CD4-positive, alpha-beta memory T cell (primary cell): ENCODE results near the gene CCDC78. TPM values are rescaled to one million over a fixed set of nuclear protein-coding genes. Genes with fewer than 3 reads are reported as not detected.

ENCODE experiments used
- CTCF ChIA-PET: fragments of 350-600 bp; sonication (Branson Sonifier 250); formaldehyde crosslinking; loops from one replicate; lab custom pipeline; 2021; ENCODE audit warnings: inconsistent platforms; ENCODE audit not compliant: partially characterized antibody; lab: Charles Lee
- POLR2A ChIA-PET: fragments of 350-600 bp; sonication (Branson Sonifier 250); formaldehyde crosslinking; loops from one replicate; lab custom pipeline; 2021; ENCODE audit not compliant: partially characterized antibody; lab: Charles Lee
- DNase-seq, 5 donors: peaks; one replicate each; pipeline versions ENCODE4 v3.0.0 to v3.0.0-alpha.2; 2020 to 2022; ENCODE audit warnings: mixed read lengths in 1 of 5
- H3K27ac ChIP-seq: one replicate; pipeline ENCODE4 v1.7.0; 2013; ENCODE audit warnings: low read depth, low read length
- H3K27me3 ChIP-seq: 2 replicates; pipeline ENCODE4 v1.7.0; 2013; ENCODE audit warnings: mild to moderate bottlenecking, low read length, moderate library complexity; ENCODE audit not compliant: insufficient read depth
- H3K36me3 ChIP-seq: 2 replicates; pipeline ENCODE4 v1.7.0; 2013; ENCODE audit warnings: mild to moderate bottlenecking, low read length, moderate library complexity; ENCODE audit not compliant: insufficient read depth
- H3K4me1 ChIP-seq: 2 replicates; pipeline ENCODE4 v1.7.0; 2013; ENCODE audit warnings: mild to moderate bottlenecking, low read length, moderate library complexity; ENCODE audit not compliant: insufficient read depth
- H3K4me3 ChIP-seq, 2 donors: one replicate each; pipeline ENCODE4 v1.7.0; 2013; ENCODE audit warnings: low read length in 2 of 2, mild to moderate bottlenecking in 1 of 2
- H3K9me3 ChIP-seq, 2 donors: one replicate each; pipeline ENCODE4 v1.7.0; 2013; ENCODE audit warnings: low read length in 2 of 2, control low read depth in 1 of 2; ENCODE audit not compliant: control insufficient read depth in 1 of 2
- H3K27ac Mint-ChIP-seq, 7 donors: one replicate each; pipeline ENCODE4 v1.8.0; 2020 to 2021; ENCODE audit warnings: mixed read lengths in 7 of 7, mild to moderate bottlenecking in 6 of 7, inconsistent platforms in 3 of 7, moderate library complexity in 3 of 7
- H3K27me3 Mint-ChIP-seq, 2 donors: one replicate each; pipeline ENCODE4 v1.8.0; 2020 to 2021; ENCODE audit warnings: mixed read lengths in 2 of 2
- H3K36me3 Mint-ChIP-seq, 2 donors: one replicate each; pipeline ENCODE4 v1.8.0; 2020 to 2021; ENCODE audit warnings: mixed read lengths in 2 of 2, inconsistent platforms in 1 of 2, mild to moderate bottlenecking in 1 of 2
- H3K4me1 Mint-ChIP-seq, 4 donors: one replicate each; pipeline ENCODE4 v1.8.0; 2020 to 2021; ENCODE audit warnings: mixed read lengths in 4 of 4, mild to moderate bottlenecking in 1 of 4
- H3K4me3 Mint-ChIP-seq, 8 donors: one replicate each; pipeline ENCODE4 v1.8.0; 2020 to 2021; ENCODE audit warnings: mixed read lengths in 8 of 8, mild to moderate bottlenecking in 7 of 8, moderate library complexity in 6 of 8, inconsistent platforms in 3 of 8
- H3K9me3 Mint-ChIP-seq, 8 donors: one replicate each; pipeline ENCODE4 v1.8.0; 2020 to 2021; ENCODE audit warnings: mixed read lengths in 8 of 8, mild to moderate bottlenecking in 5 of 8, inconsistent platforms in 3 of 8, moderate library complexity in 1 of 8
- intact Hi-C: fragments of 100-400 bp; cut with micrococcal nuclease; formaldehyde crosslinking; loops from one replicate; pipeline ENCODE4 v1.15.1; 2023
- polyA plus RNA-seq, 2 donors: library from polyadenylated mRNA; unstranded; fragments of 300-500 nt; fragmentation: Illumina TruSeq; gene quantifications; one replicate each; pipeline ENCODE4 v1.2.3, GENCODE V29; 2021
- total RNA-seq, 2 experiments: library from RNA; stranded (reverse); gene quantifications; one replicate each; pipeline ENCODE4 v1.2.3, GENCODE V29; 2021

Gene CCDC78
- total and polyA plus RNA-seq, 4 experiments from 2014 or later = 4.5 to 5.1 TPM; not detected in 2

DNA sequence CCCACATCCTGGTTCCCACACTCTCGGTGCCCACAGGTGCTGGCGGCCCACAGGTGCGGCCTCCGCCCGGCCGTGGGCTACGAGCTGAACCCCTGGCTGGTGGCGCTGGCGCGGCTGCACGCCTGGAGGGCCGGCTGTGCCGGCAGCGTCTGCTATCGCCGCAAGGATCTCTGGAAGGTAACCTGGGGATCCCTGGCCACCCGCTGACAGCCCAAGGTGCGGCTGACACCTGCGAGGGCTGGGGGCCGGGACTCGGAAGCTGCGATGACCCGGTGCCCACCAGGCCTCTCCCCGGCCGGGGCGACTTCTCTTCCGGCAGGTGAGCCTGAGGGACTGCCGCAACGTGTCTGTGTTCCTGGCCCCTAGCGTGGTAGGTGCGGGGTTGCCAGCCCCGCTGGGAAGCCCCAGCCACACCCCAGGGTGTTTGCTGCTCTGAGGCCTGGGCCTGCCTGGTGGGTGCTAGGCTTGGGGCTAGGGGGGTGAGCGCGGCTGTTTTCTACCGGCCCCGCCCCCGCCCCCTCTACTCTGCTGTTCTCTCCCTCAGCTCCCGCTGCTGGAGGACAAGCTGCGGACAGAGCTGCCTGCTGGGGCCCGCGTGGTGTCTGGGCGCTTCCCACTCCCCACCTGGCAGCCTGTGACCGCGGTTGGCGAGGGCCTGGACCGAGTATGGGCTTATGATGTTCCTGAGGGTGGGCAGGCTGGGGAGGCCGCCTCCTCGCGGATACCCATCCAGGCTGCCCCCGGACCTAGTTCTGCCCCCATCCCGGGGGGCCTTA, 4.3 kb downstream of the CCDC78 start:
- H3K27ac Mint-ChIP-seq = peak overlapping the region in 3 of 7 donors; percentile 7 to 72 (median 27)
- POLR2A ChIA-PET = interaction anchor here (0.6 to 12.9 kb wide), 13 partner anchors 7 to 238 kb away, joined by 3 to 166 read pairs (median 5); partner anchors contain the start of genes CHTF18, CIAO3, METRN and RHBDL1
- H3K27me3 Mint-ChIP-seq = no peaks in the 10 kb centered on the region
- CTCF ChIA-PET = interaction anchor here (0.9 to 4.5 kb wide), 6 partner anchors 10 to 63 kb away, joined by 3 to 27 read pairs (median 5); partner anchors contain the start of gene CIAO3
- Histone ChIP-seq H3K27me3 (no peaks in the 10 kb centered on the region), H3K36me3 (no peaks in the 10 kb centered on the region), H3K4me3 (peak overlapping the region in 1 of 2 donors; percentile 60), H3K27ac (peak overlapping the region; percentile 47), H3K9me3 (no peaks in the 10 kb centered on the region), H3K4me1 (peaks cover 32% of the 10 kb centered on the region)
- no peaks in the 10 kb centered on the region for H3K36me3 Mint-ChIP-seq
- peaks cover 0 to 2% (median 0%) of the 10 kb centered on the region in 8 donors for H3K9me3 Mint-ChIP-seq
- intact Hi-C loops = no loop called here
- peaks cover 3 to 29% (median 12%) of the 10 kb centered on the region in 4 donors for H3K4me1 Mint-ChIP-seq
- no peak for DNase-seq
- H3K4me3 Mint-ChIP-seq = peak overlapping the region in 6 of 8 donors; percentile 7 to 68 (median 51)

DNA sequence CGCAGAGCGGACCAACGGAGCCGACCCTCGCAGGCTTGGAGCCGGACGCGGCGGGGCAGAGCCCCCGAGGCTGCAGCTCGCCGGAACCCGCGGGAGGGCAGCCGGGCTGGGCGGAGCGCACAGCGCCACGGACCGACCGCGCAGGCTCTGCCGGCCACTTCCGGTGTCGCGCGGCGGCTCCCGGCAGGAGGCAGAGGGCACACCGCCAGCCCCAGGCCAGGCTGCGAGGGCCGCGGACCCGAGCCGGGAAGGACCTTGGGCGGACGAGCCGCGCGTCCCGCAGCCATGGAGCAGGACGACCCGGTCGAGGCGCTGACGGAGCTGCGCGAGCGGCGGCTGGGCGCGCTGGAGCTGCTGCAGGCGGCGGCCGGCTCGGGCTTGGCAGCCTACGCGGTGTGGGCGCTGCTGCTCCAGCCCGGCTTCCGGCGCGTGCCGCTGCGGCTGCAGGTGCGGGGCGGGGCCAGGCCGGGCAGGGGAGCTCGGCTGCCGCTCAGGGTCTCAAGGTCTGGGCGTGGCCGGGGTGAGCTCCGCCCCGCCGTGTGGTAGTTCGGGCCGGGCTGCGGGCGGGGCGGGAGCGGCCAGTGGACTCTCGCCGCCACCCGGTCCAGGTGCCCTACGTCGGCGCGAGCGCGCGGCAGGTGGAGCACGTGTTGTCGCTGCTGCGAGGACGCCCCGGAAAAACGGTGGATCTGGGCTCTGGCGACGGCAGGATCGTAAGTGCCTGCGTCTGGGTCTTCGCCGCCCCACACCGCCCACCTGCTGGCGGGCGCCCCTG, 5.1 kb downstream of the CCDC78 start, which contains the start of gene ANTKMT:
ANTKMT (plus strand) TSS at position 157 of the 775 bp plus-strand sequence; CDS start at position 286, 129 bp downstream.
- Mint-ChIP-seq H3K4me1 (peaks cover 3 to 33% (median 12%) of the 10 kb centered on the region in 4 donors), H3K27me3 (no peaks in the 10 kb centered on the region), H3K9me3 (peaks cover 0 to 2% (median 0%) of the 10 kb centered on the region in 8 donors), H3K27ac (peak within 1 kb of the TSS; percentile 47 to 91 (median 84)), H3K36me3 (no peaks in the 10 kb centered on the region), H3K4me3 (peak within 1 kb of the TSS; percentile 80 to 88 (median 84))
- peaks cover 30% of the 10 kb centered on the region for H3K4me1 ChIP-seq
- H3K27ac ChIP-seq = peak within 1 kb of the TSS; percentile 47
- H3K4me3 ChIP-seq = peak within 1 kb of the TSS; percentile 42 to 60
- intact Hi-C loops = no loop called here
- ChIA-PET CTCF (interaction anchor here (0.9 to 4.5 kb wide), 6 partner anchors 9 to 64 kb away, joined by 3 to 27 read pairs (median 5); partner anchors contain the start of gene CIAO3), POLR2A (interaction anchor here (0.7 to 12.9 kb wide), 15 partner anchors 7 to 98 kb away, joined by 3 to 166 read pairs (median 5); partner anchors contain the start of genes CHTF18, CIAO3, METRN and RHBDL1)
- H3K9me3 ChIP-seq = no peaks in the 10 kb centered on the region
- DNase-seq = peak; percentile 71 to 79 (median 77)
- H3K27me3 ChIP-seq = no peaks in the 10 kb centered on the region
- H3K36me3 ChIP-seq = no peaks in the 10 kb centered on the region

DNA sequence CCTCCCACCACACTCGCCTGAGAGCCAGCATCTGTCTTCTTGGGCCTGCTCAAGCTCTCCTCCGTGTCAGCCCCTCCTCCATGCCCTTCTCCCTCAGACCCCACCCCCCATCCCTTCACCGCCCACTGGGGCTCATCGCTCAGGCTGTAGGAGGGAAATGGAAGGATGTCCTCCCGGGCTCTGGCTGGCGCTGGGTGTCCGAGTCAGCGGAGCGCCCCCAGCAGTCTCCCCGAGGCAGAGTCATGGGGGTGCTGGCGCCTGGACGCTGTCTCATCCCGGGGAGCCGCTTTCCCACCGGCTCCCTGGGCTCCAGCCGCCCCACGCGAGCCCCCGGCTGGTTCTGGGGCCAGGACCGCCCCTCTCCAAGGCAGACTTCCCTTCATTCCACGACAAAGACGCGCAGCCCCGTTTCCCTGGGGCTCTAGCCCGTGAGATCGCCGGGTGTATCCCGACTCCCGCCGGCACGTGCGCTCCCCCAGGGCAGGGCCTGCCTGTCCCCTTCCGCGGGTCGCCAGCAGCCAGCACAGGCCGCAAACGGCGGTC, 5.7 kb downstream of the CCDC78 start:
- Histone ChIP-seq H3K27me3 (no peaks in the 10 kb centered on the region), H3K36me3 (no peaks in the 10 kb centered on the region), H3K4me3 (peak overlapping the region; percentile 42 to 60), H3K27ac (peak overlapping the region; percentile 40), H3K4me1 (peaks cover 34% of the 10 kb centered on the region), H3K9me3 (no peaks in the 10 kb centered on the region)
- intact Hi-C loops = no loop called here
- peak overlapping the region in 6 of 7 donors; percentile 54 to 91 (median 84) for H3K27ac Mint-ChIP-seq
- peaks cover 0 to 2% (median 0%) of the 10 kb centered on the region in 8 donors for H3K9me3 Mint-ChIP-seq
- peak in 1 of 5 donors; percentile 31 for DNase-seq
- H3K36me3 Mint-ChIP-seq = no peaks in the 10 kb centered on the region
- POLR2A ChIA-PET = interaction anchor here (0.6 to 12.9 kb wide), 15 partner anchors 6 to 99 kb away, joined by 3 to 166 read pairs (median 5); partner anchors contain the start of genes CHTF18, CIAO3, METRN and RHBDL1
- peaks cover 3 to 38% (median 12%) of the 10 kb centered on the region in 4 donors for H3K4me1 Mint-ChIP-seq
- no peaks in the 10 kb centered on the region for H3K27me3 Mint-ChIP-seq
- peak overlapping the region; percentile 80 to 88 (median 84) for H3K4me3 Mint-ChIP-seq
- CTCF ChIA-PET = interaction anchor here (0.9 to 4.5 kb wide), 10 partner anchors 8 to 64 kb away, joined by 3 to 27 read pairs (median 4); partner anchors contain the start of gene CIAO3

- H3K27ac ChIP-seq = peak overlapping the region; percentile 40
- POLR2A ChIA-PET = interaction anchor here (0.6 to 12.9 kb wide), 10 partner anchors 10 to 99 kb away, joined by 3 to 166 read pairs (median 5); partner anchors contain the start of genes CHTF18, CIAO3, RHBDL1 and RPUSD1
- intact Hi-C loops = no loop called here
Measured at GRCh38 chr16:719815-720446, 6.3 kb downstream of the CCDC78 start.

DNA sequence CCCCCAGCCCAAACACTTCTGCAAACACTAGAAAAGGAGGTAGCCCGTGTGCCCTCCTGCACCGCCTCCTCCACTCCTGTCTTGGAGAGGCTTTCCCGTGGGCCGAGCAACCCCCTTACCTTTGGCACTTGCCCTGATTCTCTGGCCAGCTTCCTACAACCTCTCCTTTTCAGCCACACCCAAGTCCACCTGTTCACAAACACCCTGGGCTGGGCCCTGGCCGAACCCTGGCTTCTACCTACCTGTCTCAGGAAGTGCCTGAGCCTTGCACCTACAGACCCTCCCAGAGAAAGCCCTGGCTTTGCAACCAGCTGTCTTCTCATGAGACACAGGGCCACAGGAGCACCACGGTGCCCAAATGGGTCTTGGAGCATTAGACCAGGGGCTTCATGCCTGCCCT, 7.3 kb downstream of the CCDC78 start:
- Mint-ChIP-seq H3K27ac (peak overlapping the region in 6 of 7 donors; percentile 9 to 91 (median 82)), H3K36me3 (no peaks in the 10 kb centered on the region), H3K4me1 (peaks cover 3 to 38% (median 12%) of the 10 kb centered on the region in 4 donors), H3K4me3 (peak overlapping the region in 6 of 8 donors; percentile 26 to 85 (median 76)), H3K9me3 (peaks cover 0 to 2% (median 0%) of the 10 kb centered on the region in 8 donors), H3K27me3 (no peaks in the 10 kb centered on the region)
- intact Hi-C loops = no loop called here
- no peak for DNase-seq
- no peaks in the 10 kb centered on the region for H3K36me3 ChIP-seq
- H3K4me1 ChIP-seq = peaks cover 40% of the 10 kb centered on the region
- ChIA-PET CTCF (interaction anchor here (1.5 to 4.5 kb wide), 2 partner anchors 13 to 22 kb away, joined by 3 to 27 read pairs; partner anchors contain the start of gene CIAO3), POLR2A (interaction anchor here (1.5 to 12.9 kb wide), 3 partner anchors 6 to 26 kb away, joined by 5 to 166 read pairs (median 71); partner anchors contain the start of genes ANTKMT, CCDC78, HAGHL and WDR24)
- no peak overlapping the region for H3K27ac ChIP-seq
- H3K27me3 ChIP-seq = no peaks in the 10 kb centered on the region
- no peak overlapping the region for H3K4me3 ChIP-seq
- no peaks in the 10 kb centered on the region for H3K9me3 ChIP-seq

More at GRCh38 chr16:719815-720446, 6.3 kb downstream of the CCDC78 start:
- peak overlapping the region; percentile 80 to 88 (median 84) for H3K4me3 Mint-ChIP-seq
- peak overlapping the region; percentile 42 to 60 for H3K4me3 ChIP-seq
- peaks cover 3 to 38% (median 12%) of the 10 kb centered on the region in 4 donors for H3K4me1 Mint-ChIP-seq
- no peaks in the 10 kb centered on the region for H3K27me3 ChIP-seq
- no peaks in the 10 kb centered on the region for H3K9me3 ChIP-seq
- no peaks in the 10 kb centered on the region for H3K36me3 Mint-ChIP-seq
- H3K27me3 Mint-ChIP-seq = no peaks in the 10 kb centered on the region
- peaks cover 0 to 2% (median 0%) of the 10 kb centered on the region in 8 donors for H3K9me3 Mint-ChIP-seq
- peak in 1 of 5 donors; percentile 22 for DNase-seq
- no peaks in the 10 kb centered on the region for H3K36me3 ChIP-seq
- H3K4me1 ChIP-seq = peaks cover 34% of the 10 kb centered on the region
- peak overlapping the region; percentile 47 to 91 (median 84) for H3K27ac Mint-ChIP-seq
- CTCF ChIA-PET = interaction anchor here (1.0 to 4.5 kb wide), 8 partner anchors 8 to 21 kb away, joined by 3 to 27 read pairs (median 4); partner anchors contain the start of gene CIAO3
